DMS79 (cell line): ENCODE results near the gene ADTRP.
"Not testable (repeated sequence)": the region's sequence is repeated elsewhere in the genome, so short reads cannot be mapped to it uniquely, and the experiment has no call there.

Experiments used
- DNase-seq: peaks from one replicate; lab custom pipeline; 2025; lab: John Stamatoyannopoulos, UW

The ADTRP gene

DNA sequence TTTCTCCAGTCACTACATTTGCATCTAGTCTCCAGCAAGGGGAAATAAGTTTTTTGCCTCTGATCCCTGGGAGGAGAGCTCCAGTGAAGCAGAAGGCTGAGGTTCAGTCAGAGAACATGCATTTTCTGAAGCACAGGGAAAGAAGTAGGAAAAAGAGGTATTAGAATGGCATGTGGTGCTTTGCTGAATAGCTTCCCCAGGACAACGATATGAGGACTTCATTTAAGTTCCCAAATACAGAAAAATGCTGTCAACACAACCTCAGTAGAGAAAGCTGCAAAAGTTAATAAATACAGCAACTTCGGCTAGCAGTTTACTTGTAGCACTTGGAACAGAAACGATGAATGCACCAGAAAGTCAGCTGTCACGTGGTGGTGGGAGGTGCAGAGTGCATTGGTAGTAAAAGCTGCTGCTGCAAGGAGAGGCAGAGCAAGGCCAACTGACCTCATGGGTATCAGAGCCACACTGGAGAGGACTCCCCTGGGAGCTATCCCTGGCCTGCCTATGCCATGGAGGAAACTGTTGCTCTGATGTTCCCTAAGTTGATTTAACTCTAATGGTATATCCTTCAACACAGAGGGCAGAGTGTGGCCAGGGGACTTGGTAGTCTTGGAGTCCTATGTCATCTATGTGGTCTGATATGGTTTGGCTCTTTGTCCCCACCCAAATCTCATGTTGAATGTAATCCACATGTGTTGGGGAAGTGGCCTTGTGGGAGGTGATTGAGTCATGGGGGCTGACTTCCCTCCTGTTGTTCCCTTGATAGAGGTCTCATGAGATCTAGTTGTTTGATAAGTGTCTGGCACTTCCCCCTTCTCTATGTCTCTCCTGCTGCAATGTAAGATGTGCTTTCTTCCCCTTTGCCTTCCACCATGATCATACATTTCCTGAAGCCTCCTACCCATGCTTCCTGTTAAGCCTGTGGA is 85.9 kb downstream of the ADTRP start:
- no peak for DNase-seq

DNA sequence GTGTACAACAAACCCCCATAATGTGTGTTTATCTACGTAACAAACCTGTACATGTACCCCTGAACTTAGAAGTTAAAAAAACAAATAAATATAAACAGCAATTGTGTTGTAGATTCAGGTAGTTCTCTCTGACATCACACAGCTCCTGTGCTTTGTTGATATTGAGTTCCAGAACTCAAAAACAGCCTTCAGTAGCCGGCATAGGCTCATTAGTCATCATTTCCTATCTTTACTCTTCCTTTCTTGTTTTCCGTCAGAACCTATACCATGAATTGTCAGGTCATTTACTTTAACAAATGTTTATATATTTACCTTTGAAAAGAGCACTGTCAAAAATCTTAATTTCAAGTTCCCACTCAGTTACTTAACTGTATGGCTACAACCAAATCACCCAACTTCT is 88.8 kb downstream of the ADTRP start:
- DNase-seq: no peak

DNA sequence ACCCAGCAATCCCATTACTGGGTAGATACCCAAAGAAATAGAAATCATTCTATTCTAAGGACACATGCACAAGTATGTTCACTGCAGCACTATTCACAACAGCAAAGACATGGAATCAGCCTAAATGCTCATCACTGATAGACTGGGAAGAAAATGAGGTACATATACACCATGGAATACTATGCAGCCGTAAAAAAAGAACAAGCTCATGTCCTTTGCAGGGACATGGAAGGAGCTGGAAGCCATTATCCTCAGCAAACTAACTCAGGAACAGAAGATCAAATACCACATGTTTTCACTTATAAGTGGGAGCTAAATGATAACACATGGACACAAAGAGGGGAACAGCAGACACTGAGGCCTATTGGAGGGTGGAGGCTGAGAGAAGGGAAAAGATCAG is 89.2 kb downstream of the ADTRP start:
- DNase-seq: not testable (repeated sequence)

DNA sequence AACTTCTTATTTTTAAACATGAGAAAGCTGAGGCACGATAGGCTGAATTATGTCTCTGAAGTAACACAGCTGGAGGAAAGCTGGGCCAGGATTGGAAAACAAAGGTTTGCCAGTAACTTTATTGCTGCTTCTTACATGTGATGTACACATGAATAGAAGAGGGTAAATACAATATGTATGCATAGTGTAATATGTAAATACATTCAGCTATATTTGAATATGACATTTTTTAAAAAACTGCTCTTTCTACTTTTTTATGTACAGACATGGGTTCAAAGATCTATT is 90.2 kb downstream of the ADTRP start:
- DNase-seq: no peak

DNA sequence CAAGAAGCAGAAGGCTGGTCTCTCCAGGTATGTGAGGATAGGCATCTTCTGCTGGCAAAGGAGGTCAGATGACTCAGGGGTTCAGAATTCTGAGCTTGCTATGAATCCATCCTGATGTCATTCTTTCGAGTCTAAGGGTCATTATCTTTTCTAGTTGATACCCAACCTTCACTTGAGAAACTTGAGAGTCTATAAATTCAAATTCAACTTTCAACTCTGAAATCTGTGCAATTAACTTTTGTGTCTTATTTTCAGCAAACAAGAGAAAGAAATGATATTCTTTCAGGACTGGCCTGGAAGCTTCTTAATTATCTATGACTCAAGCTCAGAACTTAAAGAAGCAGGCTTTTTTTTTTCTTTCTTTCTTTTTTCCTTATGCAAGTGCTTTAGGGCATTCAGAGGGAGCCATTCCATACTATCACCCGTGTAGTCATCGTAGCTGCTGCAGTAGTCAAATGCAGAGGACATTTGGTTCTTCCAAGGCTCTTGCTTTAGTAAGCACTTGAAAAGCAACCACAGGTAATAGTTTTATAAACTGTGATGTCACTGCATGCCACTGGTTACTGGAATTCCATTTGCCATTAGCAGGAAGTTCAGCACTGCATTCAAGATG is 93.0 kb downstream of the ADTRP start:
- DNase-seq: no peak

DNA sequence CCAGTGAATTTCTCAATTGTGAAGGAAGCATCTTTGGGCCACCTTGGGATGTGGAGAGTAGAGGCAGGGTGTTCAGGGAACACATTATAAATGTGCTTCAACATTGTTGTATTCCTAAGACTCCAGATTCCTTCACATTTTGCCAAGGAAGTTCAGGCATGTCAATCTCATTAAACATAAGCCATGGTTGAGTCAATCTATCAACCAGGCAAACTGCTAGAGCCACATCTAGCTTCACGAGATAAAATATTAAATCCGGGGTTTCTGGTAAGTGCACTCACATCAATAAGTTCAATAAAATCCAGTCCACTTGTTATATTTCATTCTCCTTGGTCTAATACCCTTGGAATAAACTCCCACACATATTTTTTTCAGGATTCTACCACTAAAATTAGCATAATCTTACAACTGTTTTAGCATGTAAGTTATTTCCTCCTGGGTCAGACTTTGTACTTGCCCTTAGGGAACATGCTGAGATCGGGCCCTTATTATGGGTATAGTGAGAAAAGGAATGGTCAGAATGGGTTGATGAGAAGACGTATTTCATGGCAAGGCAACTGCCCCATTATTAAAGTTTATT is 93.6 kb downstream of the ADTRP start:
- no peak for DNase-seq

DNA sequence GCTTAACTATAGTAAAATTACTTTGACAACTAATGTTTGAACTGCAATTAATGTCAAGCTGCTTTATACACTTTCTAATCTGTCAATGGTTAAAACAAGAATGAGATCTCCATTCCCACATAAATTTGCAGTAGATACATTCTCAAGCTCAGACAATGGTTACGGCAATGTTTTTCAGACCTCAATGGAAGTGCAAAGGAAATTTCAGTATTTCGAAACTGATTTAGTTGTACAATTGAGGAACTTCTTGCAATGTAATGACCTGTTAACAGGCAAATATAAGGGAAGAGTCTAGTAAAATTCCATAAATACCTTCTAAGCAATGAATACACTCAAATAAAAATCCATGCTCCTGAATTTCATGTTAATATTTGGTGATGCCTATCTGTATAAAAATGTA is 94.7 kb downstream of the ADTRP start:
- no peak for DNase-seq

DNA sequence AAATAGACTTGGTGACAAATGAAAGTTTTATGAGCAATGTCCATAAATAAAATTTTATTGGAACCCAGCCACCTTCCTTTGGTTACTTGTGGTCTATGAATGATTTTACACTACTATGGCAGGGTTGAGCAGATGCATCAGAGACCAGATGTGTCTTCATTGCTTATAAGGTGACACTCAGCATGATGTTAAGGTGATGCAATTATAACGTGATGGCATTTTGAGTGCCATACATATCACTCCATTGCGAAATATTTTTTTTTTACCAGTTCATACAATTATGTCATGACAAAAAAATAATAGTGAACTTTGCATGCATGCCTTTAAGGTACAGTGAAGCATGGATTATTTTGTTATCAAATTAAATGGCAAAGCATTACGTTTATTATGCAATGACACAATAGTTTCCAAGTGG is 96.0 kb downstream of the ADTRP start:
- no peak for DNase-seq

DNA sequence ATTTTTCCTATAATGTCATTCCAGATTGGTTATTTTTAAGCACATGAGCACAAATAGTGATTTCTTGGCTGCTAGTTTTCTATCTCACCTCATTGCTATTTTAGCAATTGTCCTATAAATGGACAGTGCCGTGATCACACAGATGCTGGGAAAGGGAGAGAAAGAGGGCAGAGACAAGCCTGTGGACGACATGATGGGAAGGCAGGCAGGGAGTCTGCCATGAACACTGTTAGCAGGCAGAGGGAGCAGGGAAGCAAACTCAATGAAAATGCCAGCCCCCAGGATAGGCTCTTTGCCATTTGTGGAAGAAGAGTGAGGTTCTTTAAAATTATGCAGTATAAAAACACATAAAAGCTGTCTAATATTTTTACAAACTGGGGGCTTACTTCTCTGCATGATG is 96.8 kb downstream of the ADTRP start:
- no peak for DNase-seq

DNA sequence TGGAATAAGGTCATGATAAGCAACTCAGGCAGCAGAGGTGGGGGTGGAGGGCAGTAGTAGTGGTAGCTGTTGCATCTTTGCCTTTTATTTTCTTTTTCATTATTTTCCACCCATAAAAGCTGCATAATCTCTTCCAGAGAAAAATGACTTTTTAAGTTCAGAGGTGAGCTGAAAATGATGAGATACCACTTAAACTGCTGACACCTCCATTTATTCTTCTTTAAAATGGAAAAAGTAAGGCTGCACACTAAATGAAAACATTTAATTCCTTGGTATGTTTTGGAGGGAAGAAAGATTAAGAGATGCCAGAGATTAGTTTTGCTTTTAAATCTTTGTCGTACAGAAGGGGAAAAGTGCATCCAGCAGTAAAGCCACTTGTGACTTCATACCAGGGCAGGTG is 97.2 kb downstream of the ADTRP start:
- no peak for DNase-seq

DNA sequence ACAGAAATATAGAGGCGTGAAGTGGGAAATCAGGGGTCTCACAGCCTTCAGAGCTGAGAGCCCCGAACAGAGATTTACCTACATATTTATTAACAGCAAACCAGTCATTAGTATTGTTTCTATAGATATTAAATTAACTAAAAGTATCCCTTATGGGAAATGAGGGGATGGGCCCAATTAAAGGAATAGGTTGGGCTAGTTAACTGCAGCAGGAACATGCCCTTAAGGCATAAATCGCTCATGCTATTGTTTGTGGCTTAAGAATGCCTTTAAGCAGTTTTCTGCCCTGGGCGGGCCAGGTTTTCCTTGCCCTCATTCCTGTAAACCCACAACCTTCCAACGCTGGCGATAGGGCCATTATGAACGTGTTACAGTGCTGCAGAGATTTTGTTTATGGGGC is 98.1 kb downstream of the ADTRP start:
- not testable (repeated sequence) for DNase-seq

DNA sequence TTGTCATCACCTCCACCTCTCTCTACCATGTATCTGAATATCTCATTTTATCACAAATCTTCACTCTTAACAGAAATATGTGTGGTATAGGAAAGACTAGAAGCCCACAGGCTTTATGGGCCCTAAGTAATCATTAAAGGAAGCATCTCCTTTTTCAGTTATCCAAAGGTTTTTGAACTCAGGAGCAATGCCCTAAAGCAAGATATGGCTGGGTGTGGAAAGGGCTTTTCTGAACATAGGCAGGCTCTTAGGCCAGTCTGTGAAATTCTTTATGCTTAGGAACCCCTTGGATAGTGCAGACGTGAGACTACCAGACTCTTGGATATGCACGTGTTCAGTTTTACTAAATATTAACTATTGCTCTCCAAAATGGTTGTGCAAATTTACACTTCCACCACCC is 99.5 kb downstream of the ADTRP start:
- DNase-seq: no peak

DNA sequence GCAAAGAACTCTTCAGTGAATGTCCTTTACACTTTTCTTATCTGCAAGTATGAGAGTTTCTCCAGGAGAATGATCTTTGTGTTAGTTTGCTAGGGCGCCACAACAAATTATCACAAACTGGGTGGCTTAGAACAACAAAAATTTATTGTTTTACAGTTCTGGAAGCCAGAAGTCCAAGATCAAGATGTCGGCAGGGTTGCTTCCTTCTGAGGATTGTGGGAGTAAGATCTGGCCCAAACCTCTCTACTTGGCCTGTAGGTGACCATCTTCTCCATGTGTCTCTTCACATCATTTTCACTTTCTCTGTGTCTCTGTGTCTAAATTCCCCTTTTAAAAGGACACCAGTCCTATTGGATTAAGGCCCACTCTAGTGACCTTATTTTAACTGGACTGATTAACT is 103.0 kb downstream of the ADTRP start:
- no peak for DNase-seq

DNA sequence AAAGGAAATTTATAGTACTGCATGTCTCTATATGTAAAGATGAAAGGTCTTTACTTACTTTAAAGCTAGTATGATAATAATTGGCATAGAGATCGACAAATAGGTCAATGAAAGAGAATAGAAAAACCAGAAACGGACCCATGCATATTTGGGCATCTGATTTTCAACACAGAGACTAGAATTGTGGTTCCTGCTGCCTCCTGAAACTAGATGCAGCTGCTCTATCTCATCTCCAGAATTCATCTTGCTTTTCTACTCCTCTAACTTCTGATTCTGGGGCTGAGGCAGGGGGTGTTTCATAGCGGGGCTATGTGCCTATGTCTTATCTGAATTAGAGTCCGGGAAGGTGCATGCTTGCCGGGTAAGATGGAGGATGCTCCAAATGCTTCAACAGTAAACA is 105.9 kb downstream of the ADTRP start:
- DNase-seq: no peak

DNA sequence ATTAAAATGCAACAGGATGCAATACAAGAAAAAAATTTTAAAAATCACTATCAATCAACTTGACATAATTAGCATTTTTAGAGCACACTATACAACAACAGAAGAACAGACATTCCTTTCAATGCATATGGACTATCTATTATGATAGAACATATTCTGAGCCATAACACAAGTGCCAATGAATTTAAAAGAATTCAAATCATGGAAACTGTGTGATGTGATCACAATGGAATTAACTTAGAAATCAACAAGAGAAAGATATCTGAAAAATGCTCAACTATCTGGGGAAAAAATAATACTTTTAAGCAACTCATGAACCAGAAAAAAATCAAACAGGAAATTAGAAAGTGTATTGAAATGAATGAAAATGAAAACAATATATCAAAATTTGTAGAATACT is 106.3 kb downstream of the ADTRP start:
- DNase-seq: no peak

DNA sequence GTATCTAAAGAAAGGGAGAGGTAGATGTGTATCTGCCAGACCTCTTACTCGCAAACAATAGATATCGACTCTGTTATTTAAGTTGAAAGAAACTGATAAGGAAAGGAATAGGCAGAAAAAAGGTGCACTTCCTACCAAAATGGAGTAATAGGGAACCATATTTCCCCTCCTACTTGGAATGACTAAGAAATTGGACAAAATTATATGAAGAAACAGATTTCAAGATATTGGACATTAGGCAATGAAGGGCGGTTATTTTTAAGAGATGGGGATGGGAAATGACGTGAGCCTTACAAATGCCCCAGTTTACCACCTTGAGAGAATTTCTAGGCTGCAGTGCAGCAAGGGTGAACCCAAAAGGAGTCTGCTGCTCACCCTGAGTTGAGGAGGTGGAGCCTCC is 108.9 kb downstream of the ADTRP start:
- DNase-seq: no peak

DNA sequence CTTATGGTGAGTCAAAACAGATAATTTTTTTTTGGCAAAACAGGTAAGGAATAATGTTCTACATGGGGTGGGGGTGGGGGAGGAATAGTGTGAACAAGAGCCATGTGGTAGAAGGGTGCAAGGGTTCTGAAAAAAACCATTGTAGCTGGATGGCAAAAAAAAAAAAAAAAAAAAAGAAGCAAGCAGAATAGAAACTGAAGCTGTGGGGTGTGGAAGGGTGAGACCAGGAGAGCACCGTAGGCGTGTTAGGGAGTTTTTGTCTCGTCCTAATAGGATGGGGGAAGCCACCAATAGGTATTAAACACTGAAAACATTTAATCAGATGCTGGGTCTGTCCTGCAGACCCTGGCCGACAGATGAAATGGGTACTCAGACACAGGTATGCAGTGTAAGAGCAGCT is 110.1 kb downstream of the ADTRP start:
- no peak for DNase-seq

DNA sequence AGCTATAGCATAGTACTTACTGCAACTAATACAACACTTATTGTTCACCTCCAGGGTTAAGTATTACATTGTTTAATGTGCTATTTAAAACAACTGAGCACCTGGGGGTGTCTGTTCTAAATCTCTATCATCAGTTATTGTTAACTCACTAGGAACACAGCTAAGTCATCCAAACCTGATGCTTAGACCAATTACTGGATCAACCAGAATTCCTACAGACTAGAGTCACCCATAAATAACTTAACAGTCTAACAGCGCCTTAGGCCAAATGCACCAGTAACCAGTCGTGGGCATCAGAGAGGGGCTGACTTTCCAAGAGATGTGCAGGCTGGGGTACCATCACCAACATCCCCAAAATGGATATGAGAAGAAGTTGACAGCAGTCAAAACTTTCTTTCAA is 110.7 kb downstream of the ADTRP start:
- DNase-seq: no peak

DNA sequence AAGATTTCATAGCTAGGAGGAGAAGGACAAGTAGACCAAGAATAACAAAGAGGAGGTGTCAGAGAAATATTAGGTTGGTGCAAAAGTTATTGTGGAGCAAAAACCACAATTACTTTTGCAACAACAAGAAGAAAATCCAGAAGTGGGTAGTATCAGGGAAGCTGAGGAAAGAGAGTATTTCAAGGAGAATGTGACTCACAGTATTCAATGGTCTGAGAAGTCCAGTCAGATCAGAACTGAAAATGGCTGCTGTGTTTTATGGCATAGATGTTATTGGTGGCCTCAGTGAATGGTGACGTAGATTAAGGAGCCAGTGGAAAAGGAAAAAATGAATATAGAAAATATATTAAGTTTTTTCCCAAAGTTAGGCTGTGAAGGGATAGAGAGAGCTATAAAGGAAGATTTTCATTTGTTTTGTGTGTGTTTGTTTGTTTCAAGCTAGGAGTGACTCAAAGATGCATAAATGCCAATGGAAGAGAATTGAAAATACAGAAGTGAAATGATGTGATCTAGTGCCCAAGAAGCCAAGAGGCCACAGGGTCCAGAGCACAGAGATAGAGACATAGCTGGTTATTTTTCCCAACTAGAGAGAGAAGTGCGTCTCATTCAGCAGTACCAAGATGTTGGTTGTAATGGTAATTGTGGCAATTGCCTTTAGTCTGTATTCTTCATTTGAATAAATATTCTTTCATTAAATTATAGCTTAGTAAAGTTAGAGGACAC is 112.8 kb downstream of the ADTRP start:
- DNase-seq: no peak
